ENCODE data around the gene SEMA5B. TPM values are rescaled to one million over a fixed set of nuclear protein-coding genes. Genes with fewer than 3 reads are reported as not detected.

SEMA5B gene
- total and polyA plus RNA-seq, 2 donors, result 0.46 to 0.99 TPM

DNA sequence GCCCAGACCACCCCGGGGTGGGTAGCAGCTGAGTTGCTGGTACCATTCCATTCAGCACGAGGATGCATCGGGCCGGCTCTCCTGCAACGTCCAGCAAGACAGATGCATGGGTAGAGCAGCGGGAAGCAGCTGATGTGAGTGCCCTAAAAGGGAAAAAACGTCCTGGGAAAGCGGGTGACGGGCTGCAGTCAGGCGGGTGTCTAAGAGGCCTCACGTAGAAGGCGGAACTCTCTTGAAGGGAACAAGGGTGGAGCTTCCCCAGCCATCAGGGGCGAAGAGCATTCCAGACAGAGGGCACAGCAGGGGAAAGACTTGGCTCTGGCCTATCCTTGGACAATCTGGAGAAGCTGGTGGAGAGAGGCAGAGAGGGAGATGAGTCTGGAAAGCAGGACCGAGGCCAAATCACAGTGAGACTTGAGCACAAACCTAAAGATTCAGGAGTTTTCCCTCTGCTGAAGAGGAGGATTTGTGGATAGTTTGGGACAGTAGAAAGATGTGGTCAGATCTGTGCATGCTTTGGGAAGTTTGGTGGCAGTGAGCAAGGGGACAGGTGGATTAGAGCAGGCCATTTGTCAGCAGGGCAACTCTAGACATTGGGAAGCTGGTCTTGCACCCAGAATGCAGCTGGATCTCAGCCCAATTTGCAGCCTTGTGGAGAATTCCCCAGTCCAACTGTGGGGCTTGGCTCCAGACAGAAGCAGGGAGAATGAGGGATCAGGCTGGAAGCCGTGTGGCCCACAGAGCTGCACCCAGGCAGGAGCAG lies 70.7 kb downstream of the SEMA5B start:
- whole genome bisulfite sequencing, result 94% methylated on average over 15 of the region's 15 CpGs
- H3K27ac ChIP-seq (ENCODE audit: low read depth in 1 of 2, low read length in 1 of 2), result no peak overlapping the region
- H3K4me1 ChIP-seq (ENCODE audit: control insufficient read depth in 2 of 2, insufficient read depth in 2 of 2, low read length in 2 of 2), result no peaks in the 10 kb centered on the region
- DNase-seq (ENCODE audit: low read depth in 6 of 9, low spot score in 9 of 9), result no peak
- no peaks in the 10 kb centered on the region for H3K36me3 ChIP-seq (ENCODE audit: control insufficient read depth in 2 of 2, insufficient read depth in 2 of 2, low read length in 1 of 2)
- H3K27me3 ChIP-seq (ENCODE audit: control insufficient read depth in 2 of 2, insufficient read depth in 1 of 2, low read length in 1 of 2), result no peaks in the 10 kb centered on the region
- H3K4me3 ChIP-seq (ENCODE audit: low read length in 2 of 2), result no peak overlapping the region
- H3K9me3 ChIP-seq (ENCODE audit: control insufficient read depth in 2 of 2, insufficient read depth in 1 of 2, low read length in 1 of 2), result no peaks in the 10 kb centered on the region

DNA sequence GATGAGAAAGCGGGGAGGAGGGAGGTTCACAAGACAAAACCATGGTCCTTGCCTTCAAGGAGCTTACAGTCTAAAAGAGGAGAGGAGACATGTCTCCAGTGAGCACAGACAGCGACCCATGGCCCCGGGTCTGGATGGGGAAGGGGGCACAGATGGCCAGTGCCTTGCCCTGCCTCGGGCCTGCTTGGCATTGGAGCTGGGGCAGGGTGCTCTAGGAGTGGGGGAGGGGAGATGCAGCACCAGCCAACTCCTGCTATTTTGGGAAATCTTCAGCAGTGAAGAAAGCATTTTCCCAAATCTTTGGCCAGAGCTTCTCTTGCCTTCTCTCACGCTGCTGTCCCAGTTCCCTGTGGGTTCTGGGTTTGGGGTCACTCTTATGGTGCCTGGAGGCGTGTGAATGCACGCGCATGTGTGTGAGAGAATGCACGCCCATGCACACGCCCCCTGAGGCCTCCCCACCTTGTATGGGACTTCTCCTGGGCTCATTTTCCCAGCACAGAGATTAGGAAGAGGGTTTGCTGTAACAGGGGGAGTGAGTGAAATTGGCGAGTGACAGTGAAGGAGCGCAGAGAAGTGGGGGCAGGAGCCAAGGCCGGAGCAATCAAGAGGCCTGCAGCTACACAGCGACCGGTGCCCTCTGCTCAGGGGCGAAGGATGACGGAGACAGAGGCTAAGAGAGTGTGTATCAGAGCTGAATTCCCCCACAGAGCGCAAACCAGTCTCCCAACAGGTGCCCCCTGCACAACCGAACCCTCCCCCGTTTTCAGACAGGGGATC lies 71.5 kb downstream of the SEMA5B start:
- H3K4me3 ChIP-seq (ENCODE audit: low read length in 2 of 2), result no peak overlapping the region
- H3K36me3 ChIP-seq (ENCODE audit: control insufficient read depth in 2 of 2, insufficient read depth in 2 of 2, low read length in 1 of 2), result no peaks in the 10 kb centered on the region
- no peaks in the 10 kb centered on the region for H3K27me3 ChIP-seq (ENCODE audit: control insufficient read depth in 2 of 2, insufficient read depth in 1 of 2, low read length in 1 of 2)
- 95% methylated on average over 20 of the region's 20 CpGs for WGBS
- no peaks in the 10 kb centered on the region for H3K9me3 ChIP-seq (ENCODE audit: control insufficient read depth in 2 of 2, insufficient read depth in 1 of 2, low read length in 1 of 2)
- no peaks in the 10 kb centered on the region for H3K4me1 ChIP-seq (ENCODE audit: control insufficient read depth in 2 of 2, insufficient read depth in 2 of 2, low read length in 2 of 2)
- DNase-seq (ENCODE audit: low read depth in 6 of 9, low spot score in 9 of 9), result no peak
- no peak overlapping the region for H3K27ac ChIP-seq (ENCODE audit: low read depth in 1 of 2, low read length in 1 of 2)

- no peaks in the 10 kb centered on the region for H3K36me3 ChIP-seq (ENCODE audit: control insufficient read depth in 2 of 2, insufficient read depth in 2 of 2, low read length in 1 of 2)
- DNase-seq (ENCODE audit: low read depth in 6 of 9, low spot score in 9 of 9), result no peak
- no peaks in the 10 kb centered on the region for H3K9me3 ChIP-seq (ENCODE audit: control insufficient read depth in 2 of 2, insufficient read depth in 1 of 2, low read length in 1 of 2)
- no peak overlapping the region for H3K27ac ChIP-seq (ENCODE audit: low read depth in 1 of 2, low read length in 1 of 2)
- no peaks in the 10 kb centered on the region for H3K4me1 ChIP-seq (ENCODE audit: control insufficient read depth in 2 of 2, insufficient read depth in 2 of 2, low read length in 2 of 2)
- H3K27me3 ChIP-seq (ENCODE audit: control insufficient read depth in 2 of 2, insufficient read depth in 1 of 2, low read length in 1 of 2), result no peaks in the 10 kb centered on the region
- WGBS, result 79% methylated on average over 3 of the region's 3 CpGs
- H3K4me3 ChIP-seq (ENCODE audit: low read length in 2 of 2), result no peak overlapping the region
Observed at GRCh38 chr3:122952520-122952919, 75.0 kb downstream of the SEMA5B start.

DNA sequence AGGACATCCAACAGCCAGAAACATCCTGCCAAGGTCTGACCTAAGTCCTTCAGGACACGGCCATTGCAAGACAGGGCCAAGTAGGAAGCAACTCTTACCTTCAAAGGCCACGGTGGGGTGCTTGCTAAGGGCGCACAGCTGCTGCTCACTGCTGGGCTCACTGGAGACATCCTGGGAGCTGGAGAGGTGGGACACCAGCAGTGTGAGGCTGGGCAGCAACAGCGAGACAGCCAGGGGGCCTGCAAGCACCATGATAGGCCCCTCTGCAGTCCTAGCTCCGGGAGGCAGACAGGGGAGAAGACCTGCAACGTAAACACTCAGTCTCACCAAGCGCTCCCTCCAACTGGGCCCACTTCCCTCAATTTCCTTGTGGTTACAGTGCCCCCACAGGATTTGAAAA lies 79.2 kb downstream of the SEMA5B start:
- H3K27ac ChIP-seq (ENCODE audit: low read depth in 1 of 2, low read length in 1 of 2), result no peak overlapping the region
- H3K27me3 ChIP-seq (ENCODE audit: control insufficient read depth in 2 of 2, insufficient read depth in 1 of 2, low read length in 1 of 2), result peaks cover 0 to 5% of the 10 kb centered on the region in 2 donors
- H3K36me3 ChIP-seq (ENCODE audit: control insufficient read depth in 2 of 2, insufficient read depth in 2 of 2, low read length in 1 of 2), result no peaks in the 10 kb centered on the region
- no peaks in the 10 kb centered on the region for H3K9me3 ChIP-seq (ENCODE audit: control insufficient read depth in 2 of 2, insufficient read depth in 1 of 2, low read length in 1 of 2)
- no peak overlapping the region for H3K4me3 ChIP-seq (ENCODE audit: low read length in 2 of 2)
- DNase-seq (ENCODE audit: low read depth in 6 of 9, low spot score in 9 of 9), result peak in 1 of 9 donors; percentile 18
- WGBS, result 49% methylated on average over 7 of the region's 7 CpGs
- peaks cover 0 to 2% of the 10 kb centered on the region in 2 donors for H3K4me1 ChIP-seq (ENCODE audit: control insufficient read depth in 2 of 2, insufficient read depth in 2 of 2, low read length in 2 of 2)

DNA sequence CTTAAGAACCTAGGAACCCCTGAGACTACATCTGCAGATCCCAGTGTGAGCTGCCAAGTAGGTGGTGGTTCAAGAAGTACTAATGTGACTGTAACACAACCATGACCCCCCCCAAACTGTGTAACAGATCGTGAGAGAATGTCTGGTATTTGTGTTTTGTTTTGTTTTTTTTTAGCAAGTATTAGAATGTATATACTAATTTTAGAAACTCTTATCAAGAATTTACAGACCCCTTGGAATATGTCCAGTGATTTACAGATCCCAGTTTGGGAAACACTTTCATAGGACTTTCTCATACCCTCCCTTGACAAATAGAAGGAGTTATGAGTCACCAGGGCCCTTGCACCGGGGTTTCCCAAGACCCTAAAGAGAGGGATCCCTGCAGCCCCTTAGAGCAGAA lies 79.8 kb downstream of the SEMA5B start:
- no peak for DNase-seq (ENCODE audit: low read depth in 6 of 9, low spot score in 9 of 9)
- Histone ChIP-seq H3K27ac (ENCODE audit: low read depth in 1 of 2, low read length in 1 of 2) (no peak overlapping the region), H3K36me3 (ENCODE audit: control insufficient read depth in 2 of 2, insufficient read depth in 2 of 2, low read length in 1 of 2) (no peaks in the 10 kb centered on the region)

GRCh38 chr3:122947196-122947595 lies 80.4 kb downstream of the SEMA5B start:
- Histone ChIP-seq H3K27me3 (ENCODE audit: control insufficient read depth in 2 of 2, insufficient read depth in 1 of 2, low read length in 1 of 2) (peaks cover 0 to 9% of the 10 kb centered on the region in 2 donors), H3K36me3 (ENCODE audit: control insufficient read depth in 2 of 2, insufficient read depth in 2 of 2, low read length in 1 of 2) (no peaks in the 10 kb centered on the region), H3K9me3 (ENCODE audit: control insufficient read depth in 2 of 2, insufficient read depth in 1 of 2, low read length in 1 of 2) (peaks cover 0 to under 1% of the 10 kb centered on the region in 2 donors), H3K4me1 (ENCODE audit: control insufficient read depth in 2 of 2, insufficient read depth in 2 of 2, low read length in 2 of 2) (peaks cover 0 to 7% of the 10 kb centered on the region in 2 donors), H3K4me3 (ENCODE audit: low read length in 2 of 2) (no peak overlapping the region), H3K27ac (ENCODE audit: low read depth in 1 of 2, low read length in 1 of 2) (no peak overlapping the region)
- no peak for DNase-seq (ENCODE audit: low read depth in 6 of 9, low spot score in 9 of 9)
- 92% methylated on average over 7 of the region's 7 CpGs for WGBS

More for the DNA sequence above, 79.8 kb downstream of the SEMA5B start:
- Histone ChIP-seq H3K27me3 (ENCODE audit: control insufficient read depth in 2 of 2, insufficient read depth in 1 of 2, low read length in 1 of 2) (peaks cover 0 to 9% of the 10 kb centered on the region in 2 donors), H3K4me1 (ENCODE audit: control insufficient read depth in 2 of 2, insufficient read depth in 2 of 2, low read length in 2 of 2) (peaks cover 0 to 7% of the 10 kb centered on the region in 2 donors), H3K4me3 (ENCODE audit: low read length in 2 of 2) (no peak overlapping the region), H3K9me3 (ENCODE audit: control insufficient read depth in 2 of 2, insufficient read depth in 1 of 2, low read length in 1 of 2) (no peaks in the 10 kb centered on the region)
- 69% methylated on average over 2 of the region's 2 CpGs for WGBS

- DNase-seq (ENCODE audit: low read depth in 6 of 9, low spot score in 9 of 9), result no peak
- no peak overlapping the region for H3K4me3 ChIP-seq (ENCODE audit: low read length in 2 of 2)
- no peaks in the 10 kb centered on the region for H3K36me3 ChIP-seq (ENCODE audit: control insufficient read depth in 2 of 2, insufficient read depth in 2 of 2, low read length in 1 of 2)
- no peak overlapping the region for H3K27ac ChIP-seq (ENCODE audit: low read depth in 1 of 2, low read length in 1 of 2)
- H3K9me3 ChIP-seq (ENCODE audit: control insufficient read depth in 2 of 2, insufficient read depth in 1 of 2, low read length in 1 of 2), result peaks cover 0 to 6% of the 10 kb centered on the region in 2 donors
- H3K27me3 ChIP-seq (ENCODE audit: control insufficient read depth in 2 of 2, insufficient read depth in 1 of 2, low read length in 1 of 2), result peaks cover 0 to 9% of the 10 kb centered on the region in 2 donors
- peaks cover 0 to 7% of the 10 kb centered on the region in 2 donors for H3K4me1 ChIP-seq (ENCODE audit: control insufficient read depth in 2 of 2, insufficient read depth in 2 of 2, low read length in 2 of 2)
Observed at GRCh38 chr3:122946185-122946584, 81.4 kb downstream of the SEMA5B start.

DNA sequence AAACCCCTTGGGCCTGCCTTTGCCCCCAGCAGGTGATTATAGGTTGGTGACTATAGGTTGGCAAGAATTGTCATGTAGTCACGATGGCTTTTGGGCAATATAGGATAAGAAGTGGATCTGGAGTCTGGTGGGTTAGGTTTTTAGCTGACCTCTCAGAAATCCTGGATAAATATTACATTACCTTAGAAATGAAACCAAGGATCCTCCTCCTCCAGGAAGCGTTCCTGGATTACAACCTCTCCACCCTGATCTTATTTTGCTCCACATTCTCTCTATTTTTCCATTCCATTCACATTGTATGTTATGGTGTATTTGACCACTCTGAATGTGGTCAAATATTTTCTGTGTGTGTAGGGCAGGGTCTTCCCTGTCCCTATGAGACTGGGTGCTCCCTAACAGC lies 82.3 kb downstream of the SEMA5B start:
- peaks cover 0 to 7% of the 10 kb centered on the region in 2 donors for H3K4me1 ChIP-seq (ENCODE audit: control insufficient read depth in 2 of 2, insufficient read depth in 2 of 2, low read length in 2 of 2)
- no peak overlapping the region for H3K27ac ChIP-seq (ENCODE audit: low read depth in 1 of 2, low read length in 1 of 2)
- 96% methylated on average over 2 of the region's 2 CpGs for WGBS
- peaks cover 0 to 6% of the 10 kb centered on the region in 2 donors for H3K9me3 ChIP-seq (ENCODE audit: control insufficient read depth in 2 of 2, insufficient read depth in 1 of 2, low read length in 1 of 2)
- H3K27me3 ChIP-seq (ENCODE audit: control insufficient read depth in 2 of 2, insufficient read depth in 1 of 2, low read length in 1 of 2), result peaks cover 0 to 9% of the 10 kb centered on the region in 2 donors
- DNase-seq (ENCODE audit: low read depth in 6 of 9, low spot score in 9 of 9), result no peak
- no peaks in the 10 kb centered on the region for H3K36me3 ChIP-seq (ENCODE audit: control insufficient read depth in 2 of 2, insufficient read depth in 2 of 2, low read length in 1 of 2)
- H3K4me3 ChIP-seq (ENCODE audit: low read length in 2 of 2), result no peak overlapping the region

GRCh38 chr3:122944671-122945161 lies 82.8 kb downstream of the SEMA5B start:
- Histone ChIP-seq H3K36me3 (ENCODE audit: control insufficient read depth in 2 of 2, insufficient read depth in 2 of 2, low read length in 1 of 2) (no peaks in the 10 kb centered on the region), H3K4me3 (ENCODE audit: low read length in 2 of 2) (no peak overlapping the region), H3K27ac (ENCODE audit: low read depth in 1 of 2, low read length in 1 of 2) (no peak overlapping the region), H3K4me1 (ENCODE audit: control insufficient read depth in 2 of 2, insufficient read depth in 2 of 2, low read length in 2 of 2) (peaks cover 0 to 7% of the 10 kb centered on the region in 2 donors), H3K27me3 (ENCODE audit: control insufficient read depth in 2 of 2, insufficient read depth in 1 of 2, low read length in 1 of 2) (peaks cover 0 to 9% of the 10 kb centered on the region in 2 donors), H3K9me3 (ENCODE audit: control insufficient read depth in 2 of 2, insufficient read depth in 1 of 2, low read length in 1 of 2) (peaks cover 0 to 6% of the 10 kb centered on the region in 2 donors)
- WGBS, result 88% methylated on average over 7 of the region's 7 CpGs
- no peak for DNase-seq (ENCODE audit: low read depth in 6 of 9, low spot score in 9 of 9)

Data from thymus (tissue), 11 donors.